GM21390 (cell line): ENCODE results near the gene CDX2.

Source experiments
- ATAC-seq: cut with Tn5 transposase; IDR thresholded peaks from one replicate; pipeline ENCODE4 v1.9.1; 2021; ENCODE audit not compliant: unreplicated experiment

The CDX2 gene

DNA sequence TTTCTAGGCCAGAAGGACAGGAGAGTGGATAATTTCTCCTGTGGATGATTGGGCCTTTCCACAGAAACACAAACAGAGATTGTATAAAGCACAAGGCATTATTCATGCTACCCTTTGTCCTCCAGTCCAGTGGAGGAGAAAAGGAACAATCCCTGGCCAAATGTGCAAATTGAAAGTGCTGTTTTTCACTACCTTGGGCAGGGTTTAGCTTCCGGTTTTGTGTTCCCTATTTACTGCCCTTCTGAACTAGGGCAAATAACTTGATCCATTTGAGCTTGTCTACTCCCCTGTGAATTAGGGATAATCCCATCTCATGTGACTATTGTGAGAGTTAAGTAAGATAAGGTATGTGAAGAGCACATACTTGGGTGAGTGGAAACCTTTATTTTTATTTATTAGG lies 36.0 kb downstream of the CDX2 start:
- no peak for ATAC-seq

DNA sequence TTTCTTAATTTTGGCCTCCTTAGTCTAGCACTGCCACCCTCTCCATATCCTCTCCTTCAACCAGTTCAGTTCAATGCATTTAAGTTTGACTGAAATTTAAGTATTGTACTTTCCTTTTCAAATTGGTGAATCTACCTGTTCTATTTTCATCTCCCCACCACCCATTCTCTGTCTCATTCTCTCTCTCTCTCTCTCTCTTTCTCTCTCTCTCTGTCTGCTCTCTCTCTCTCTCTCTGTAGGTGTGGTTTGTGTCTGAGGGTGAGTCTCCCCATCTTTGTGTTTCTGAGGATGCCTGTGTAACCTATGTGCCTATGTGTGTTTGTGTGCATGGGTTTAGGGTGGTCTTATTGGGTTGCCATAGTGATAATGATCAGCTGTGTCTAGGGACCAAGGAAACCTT lies 39.2 kb downstream of the CDX2 start:
- ATAC-seq = no peak

DNA sequence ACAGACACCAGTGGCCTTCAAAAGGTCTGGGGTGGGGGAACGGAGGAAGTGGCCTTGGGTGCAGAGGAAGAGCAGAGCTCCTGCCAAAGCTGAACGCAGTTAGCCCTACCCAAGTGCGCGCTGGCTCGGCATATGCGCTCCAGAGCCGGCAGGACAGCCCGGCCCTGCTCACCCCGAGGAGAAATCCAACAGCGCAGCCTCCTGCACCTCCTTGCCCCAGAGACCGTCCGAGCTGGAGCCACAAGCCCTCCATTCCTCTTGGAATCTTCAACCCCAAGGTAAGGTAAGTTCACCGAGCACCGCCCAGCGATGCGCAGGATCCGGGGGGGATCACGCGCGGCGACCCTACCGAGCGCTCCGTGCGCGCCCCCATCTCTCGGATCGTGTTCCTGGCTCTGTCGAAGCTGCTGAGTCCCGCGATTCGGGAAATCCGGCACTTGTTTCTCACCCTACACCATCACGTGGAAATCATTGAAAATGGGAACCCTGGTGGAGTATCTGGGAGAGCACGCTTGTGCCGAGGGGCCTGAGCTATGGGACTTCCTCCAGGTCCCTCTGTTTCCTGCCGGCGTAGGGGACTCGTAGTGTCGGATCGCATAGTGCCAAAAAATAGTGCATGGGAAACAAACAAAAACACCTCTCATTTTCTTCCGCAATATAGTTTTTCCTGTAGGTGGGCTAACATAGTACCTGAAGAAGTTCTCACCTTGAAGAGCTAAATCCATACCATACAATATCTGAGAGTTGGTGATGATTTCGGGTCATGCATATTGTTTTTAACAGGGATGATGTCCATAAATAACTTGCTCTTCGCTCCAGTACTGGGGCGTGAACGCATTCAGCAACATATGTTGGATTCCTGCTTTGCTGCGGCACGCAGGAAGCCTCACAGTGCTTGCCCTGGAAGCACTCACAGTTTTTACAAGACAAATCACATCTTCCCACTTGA lies 40.0 kb downstream of the CDX2 start:
- no peak for ATAC-seq

DNA sequence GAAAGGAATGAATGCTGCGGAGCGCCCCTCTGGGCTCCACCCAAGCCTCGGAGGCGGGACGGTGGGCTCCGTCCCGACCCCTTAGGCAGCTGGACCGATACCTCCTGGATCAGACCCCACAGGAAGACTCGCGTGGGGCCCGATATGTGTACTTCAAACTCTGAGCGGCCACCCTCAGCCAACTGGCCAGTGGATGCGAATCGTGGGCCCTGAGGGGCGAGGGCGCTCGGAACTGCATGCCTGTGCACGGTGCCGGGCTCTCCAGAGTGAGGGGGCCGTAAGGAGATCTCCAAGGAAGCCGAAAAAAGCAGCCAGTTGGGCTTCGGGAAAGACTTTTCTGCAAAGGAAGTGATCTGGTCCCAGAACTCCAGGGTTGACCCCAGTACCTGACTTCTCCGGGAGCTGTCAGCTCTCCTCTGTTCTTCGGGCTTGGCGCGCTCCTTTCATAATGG lies 40.7 kb downstream of the CDX2 start:
- ATAC-seq = no peak

DNA sequence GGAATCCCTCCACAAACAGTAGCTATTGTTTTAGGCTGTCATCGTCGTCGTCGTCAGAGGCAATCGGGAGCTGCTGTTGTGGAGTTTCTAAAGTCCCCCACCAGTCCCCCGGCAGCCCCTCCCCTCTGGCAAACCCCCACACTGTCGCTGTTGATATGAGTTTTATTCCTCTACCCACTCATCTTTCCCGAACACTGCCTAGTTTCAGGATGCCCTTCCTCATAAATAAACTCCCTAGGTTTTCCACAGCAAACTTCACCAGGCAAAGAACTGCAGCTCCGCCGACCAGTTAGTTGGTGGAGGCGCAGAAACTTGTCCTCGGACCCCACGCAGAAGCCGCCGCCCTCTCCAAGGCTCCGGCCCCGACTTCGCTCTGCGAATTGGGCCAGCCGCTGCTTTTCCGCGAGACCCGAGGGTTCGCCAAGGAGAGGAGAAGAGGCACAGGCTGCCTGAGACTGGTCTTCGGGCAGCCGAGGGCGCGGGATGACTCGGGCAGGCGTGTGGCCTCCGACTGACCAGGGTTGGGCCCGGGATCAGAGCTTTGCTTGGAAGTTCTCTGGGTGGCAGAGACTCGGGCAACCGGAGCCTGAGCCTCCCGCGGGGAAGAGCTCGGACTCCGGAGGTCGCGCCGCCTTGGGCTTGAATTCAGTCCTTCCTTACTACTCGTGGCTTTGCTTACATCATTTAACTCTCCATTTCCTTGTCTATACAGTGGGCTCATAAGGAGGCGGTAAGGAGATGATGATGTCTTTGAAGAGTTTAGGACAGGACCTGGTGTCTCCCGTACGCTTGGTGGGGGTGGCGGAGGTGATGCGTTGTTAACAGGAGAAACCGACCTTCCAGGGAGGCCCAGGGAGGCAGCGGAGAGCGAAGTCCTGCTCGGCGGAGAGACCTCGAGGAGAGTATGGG lies 41.4 kb downstream of the CDX2 start:
- no peak for ATAC-seq

DNA sequence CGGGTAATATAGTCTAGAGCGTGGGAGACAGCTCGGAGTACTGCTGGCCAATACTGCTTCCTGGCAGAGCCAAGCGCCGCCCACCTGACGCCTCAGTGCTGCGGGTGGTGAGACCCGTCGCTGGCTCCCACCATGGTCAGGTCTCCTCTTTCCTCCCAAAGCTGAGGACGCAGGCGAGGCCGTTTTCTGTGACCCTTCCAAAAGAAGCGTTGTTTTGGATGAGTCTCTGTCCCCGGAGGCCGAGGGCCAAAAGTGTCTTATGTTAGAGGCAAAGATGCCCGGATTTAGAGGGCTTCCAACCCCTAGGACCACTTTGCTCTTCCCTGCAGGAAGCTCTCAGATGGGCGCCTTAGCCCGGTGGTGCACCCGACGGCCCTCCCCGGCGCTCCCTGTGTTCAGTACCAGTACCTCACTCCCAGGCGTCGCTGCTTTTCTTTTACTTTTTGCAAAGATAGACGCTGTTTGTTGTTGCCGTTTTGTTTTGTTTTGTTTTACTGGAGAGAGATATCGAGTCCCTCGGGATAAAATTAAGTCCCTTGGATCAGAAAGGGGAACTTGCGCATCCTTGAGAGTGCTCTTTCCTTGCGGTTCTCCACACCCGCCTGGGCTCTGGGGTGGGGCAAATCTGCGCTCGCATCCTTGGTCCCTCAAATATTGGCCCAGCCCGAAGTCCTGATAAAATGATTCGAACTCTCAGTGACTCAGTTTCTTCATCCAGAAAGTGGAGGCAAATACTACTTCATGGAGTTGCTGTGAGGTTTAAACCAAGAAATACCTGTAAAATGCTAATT lies 42.3 kb downstream of the CDX2 start:
- ATAC-seq = no peak

DNA sequence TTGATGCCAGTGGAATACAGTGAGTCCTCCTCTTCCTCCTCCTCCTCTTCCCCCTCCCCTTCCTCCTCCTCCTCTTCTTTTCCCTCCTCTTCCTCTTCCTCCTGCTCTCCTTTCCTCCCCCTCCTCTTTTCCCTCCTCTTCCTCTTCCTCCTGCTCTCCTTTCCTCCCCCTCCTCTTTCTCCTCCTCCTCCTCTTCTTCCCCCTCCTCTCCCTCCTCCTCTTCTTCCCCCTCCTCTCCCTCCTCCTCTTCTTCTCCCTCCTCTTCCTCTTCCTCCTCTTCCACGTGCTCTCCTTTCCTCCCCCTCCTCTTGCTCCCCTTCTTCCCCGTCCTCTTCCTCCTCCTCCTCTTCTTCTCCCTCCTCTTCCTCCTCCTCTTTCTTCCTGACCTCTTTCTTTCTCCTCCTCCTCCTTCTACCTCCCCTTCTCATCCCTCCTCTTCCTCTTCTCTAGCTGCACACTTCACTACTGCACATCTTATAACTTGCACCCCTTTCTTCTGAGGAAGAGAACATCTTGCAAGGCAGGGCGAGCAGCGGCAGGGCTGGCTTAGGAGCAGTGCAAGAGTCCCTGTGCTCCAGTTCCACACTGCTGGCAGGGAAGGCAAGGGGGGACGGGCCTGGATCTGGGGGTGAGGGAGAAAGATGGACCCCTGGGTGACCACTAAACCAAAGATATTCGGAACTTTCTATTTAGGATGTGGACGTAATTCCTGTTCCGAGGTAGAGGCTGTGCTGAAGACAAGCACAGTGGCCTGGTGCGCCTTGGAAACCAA lies 43.7 kb downstream of the CDX2 start:
- ATAC-seq = no peak

DNA sequence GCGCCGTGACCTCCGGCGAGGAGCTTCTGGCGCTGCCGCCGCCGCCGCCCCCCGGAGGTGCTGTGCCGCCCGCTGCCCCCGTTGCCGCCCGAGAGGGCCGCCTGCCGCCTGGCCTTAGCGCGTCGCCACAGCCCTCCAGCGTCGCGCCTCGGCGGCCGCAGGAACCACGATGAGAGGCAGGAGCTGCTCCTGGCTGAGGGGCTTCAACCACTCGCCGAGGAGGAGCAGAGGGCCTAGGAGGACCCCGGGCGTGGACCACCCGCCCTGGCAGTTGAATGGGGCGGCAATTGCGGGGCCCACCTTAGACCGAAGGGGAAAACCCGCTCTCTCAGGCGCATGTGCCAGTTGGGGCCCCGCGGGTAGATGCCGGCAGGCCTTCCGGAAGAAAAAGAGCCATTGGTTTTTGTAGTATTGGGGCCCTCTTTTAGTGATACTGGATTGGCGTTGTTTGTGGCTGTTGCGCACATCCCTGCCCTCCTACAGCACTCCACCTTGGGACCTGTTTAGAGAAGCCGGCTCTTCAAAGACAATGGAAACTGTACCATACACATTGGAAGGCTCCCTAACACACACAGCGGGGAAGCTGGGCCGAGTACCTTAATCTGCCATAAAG lies 44.5 kb downstream of the CDX2 start:
- ATAC-seq = no peak

DNA sequence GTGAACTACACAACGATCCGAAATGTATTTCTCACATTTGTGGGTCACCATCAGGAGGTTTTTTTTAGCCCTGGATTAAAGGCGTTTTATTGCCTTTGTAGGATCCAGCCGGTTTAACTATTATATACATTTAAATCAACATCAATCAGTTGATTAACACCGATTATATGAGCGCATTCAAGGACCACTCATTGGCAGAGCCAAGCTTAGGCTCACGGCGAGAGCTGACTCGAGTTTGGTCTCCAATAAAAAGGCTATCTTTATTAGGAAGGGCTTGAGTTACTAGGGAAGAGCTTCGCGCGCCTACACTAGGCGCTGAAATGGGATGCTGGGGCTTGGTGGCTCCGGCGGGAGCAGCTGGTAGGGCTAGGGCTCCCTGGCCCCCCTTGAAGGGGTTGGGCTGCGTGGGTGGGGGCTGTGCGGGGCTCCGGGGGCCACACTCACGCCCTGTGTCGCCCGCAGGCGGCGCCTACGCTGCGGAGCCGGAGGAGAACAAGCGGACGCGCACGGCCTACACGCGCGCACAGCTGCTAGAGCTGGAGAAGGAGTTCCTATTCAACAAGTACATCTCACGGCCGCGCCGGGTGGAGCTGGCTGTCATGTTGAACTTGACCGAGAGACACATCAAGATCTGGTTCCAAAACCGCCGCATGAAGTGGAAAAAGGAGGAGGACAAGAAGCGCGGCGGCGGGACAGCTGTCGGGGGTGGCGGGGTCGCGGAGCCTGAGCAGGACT lies 45.2 kb downstream of the CDX2 start:
- no peak for ATAC-seq

DNA sequence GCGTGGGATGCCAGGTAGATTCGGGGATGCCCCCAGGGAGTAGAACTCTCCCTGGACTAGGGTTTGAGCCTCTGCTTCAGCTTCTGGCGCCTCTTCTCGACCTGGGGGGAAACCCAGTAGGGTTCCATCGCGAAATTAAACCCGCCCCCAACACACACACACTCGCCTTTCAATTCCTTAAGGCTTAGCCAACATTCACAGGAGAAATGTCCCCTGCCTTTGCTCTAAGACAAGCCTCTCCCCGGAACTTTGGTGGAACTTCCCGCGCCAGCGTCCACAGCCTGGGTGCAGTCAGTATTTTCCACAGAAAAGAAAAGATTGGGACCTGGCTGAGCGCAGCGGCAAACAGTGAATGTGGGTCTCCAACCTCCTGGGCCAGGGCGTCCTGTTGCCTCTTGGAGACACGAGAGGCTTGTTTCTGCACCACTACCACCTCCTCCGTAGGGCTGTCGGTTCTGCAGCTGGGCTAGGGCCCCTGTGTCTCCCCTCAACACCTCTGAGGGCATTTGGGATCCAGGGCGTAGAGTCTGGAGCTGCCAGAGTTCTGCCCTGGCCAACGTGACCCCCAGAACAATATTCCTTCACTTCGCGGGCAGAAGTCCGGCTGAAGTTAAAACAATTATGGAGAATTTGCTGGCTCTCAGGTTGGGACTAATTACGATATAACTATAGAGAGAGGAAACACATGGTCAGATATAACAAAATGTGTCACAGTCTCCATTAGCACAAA lies 46.1 kb downstream of the CDX2 start:
- no peak for ATAC-seq

DNA sequence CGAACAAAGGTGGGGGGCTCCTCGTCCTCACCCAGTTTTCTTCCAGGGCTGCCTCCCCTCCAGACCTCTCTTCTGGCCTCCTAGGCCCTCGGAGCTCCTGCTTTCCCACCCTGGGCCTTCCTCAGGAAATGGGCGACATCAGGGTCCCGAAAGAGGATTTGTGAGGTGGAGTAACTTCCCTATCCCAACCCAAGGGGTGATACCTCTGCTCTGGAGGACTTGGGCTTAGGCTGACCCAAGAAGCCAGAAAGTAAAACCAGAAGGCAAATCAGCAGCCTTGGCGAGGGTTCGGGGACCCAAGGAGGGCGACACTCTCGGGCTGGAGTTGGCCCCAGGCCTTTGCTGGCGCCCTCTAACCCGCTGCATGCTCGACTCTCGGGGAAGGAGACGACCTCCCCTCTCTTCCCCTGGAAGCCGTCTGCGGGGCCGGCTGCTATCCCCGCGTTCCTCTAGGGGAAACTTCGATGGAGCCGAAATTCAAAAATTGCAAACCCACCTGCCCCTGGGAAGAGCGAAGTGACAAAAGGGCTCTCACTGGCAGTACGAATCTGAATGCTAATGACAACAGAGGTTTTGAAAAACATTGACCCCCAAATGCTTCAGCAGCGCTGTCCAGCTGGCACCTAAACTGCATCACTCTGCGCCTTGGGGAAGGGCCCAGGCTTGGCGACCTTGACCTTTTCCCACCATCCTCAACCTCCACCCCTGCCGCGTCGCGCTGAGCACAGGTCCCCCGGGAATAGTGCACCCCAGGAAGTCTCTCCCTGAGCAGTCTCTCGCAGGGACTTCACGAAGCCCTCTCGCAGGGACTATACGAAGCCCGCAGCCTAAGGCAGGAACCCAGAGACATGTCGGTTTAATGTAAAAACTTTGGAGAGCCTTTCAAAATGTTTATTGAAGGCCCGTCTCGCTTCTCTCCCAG lies 46.9 kb downstream of the CDX2 start:
- no peak for ATAC-seq

DNA sequence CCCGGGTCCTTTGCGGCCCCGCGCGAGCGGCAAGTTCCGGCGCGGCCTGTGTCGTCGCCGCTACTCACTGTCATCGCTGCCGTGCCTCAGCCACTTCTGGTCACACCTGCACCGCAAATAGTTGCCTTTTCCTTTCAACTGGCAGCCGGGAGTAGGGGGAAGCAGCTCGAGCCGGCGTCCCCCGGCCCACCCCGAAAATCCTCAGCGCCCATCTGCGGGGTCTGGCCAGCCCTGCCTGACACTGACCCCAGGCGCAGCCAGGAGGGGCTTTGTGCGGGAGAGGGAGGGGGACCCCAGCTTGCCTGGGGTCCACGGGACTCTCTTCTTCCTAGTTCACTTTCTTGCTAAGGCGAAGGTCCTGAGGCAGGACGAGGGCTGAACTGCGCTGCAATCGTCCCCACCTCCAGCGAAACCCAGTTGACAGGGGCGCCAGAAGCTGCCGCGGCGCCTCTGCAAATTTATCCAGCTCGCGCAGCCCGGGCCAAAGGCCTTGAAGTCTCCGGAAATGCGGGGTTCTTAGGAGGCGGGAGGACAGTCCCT lies 47.6 kb downstream of the CDX2 start:
- no peak for ATAC-seq

DNA sequence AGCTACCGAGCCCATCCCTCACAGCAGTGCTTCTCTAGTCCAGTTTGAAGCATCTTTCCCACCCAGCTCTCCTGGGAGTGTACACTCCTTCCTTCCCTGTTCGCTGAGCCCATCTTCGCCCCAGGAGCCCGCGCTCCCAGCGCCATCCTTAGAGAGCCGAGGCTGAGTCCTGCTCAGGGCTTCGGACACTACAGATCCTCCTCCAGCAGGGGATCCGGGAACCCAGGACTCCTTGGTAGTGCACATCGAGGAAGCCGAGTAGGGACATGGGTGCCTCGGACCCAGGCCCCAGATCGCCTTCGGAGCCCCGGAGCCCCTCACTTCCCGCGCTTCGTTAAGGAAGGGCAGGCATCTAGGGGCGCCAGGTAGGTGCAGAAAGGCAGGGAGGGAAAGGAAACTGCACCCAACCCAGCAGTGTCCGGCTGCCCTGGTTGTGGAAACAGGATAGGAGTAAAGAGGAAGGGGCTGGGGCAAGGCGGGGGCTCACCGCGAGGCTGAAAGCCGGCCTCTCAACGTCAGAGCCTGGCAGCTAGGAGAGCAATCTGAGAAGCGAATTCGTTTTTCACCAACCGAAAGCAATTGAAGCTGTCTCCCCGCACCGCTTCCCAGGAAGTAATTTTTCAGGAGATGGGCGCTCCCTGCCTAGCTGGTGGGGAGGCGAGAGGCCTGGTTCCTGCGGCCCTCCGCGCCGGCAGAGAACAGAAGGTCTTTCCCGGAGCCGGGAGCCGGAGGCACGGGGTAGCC lies 48.3 kb downstream of the CDX2 start:
- no peak for ATAC-seq

DNA sequence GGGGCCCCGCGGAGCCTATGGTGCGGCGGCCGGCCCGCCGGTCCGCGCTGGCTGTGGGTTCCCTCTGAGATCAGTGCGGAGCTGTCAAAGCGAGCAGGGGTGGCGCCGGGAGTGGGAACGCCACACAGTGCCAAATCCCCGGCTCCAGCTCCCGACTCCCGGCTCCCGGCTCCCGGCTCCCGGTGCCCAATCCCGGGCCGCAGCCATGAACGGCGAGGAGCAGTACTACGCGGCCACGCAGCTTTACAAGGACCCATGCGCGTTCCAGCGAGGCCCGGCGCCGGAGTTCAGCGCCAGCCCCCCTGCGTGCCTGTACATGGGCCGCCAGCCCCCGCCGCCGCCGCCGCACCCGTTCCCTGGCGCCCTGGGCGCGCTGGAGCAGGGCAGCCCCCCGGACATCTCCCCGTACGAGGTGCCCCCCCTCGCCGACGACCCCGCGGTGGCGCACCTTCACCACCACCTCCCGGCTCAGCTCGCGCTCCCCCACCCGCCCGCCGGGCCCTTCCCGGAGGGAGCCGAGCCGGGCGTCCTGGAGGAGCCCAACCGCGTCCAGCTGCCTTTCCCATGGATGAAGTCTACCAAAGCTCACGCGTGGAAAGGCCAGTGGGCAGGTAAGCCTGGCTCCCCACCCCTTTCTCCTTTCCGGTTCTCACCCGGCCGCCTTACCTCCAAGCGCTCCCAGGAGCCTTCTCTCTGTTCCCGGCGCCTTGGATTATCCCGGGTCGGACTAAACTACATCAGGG lies 49.0 kb downstream of the CDX2 start, which contains the start of gene PDX1:
Gene PDX1 (plus strand): TSS at position 67 of the 743 bp plus-strand sequence. CDS start 139 bp downstream, at position 206.
- no peak for ATAC-seq

DNA sequence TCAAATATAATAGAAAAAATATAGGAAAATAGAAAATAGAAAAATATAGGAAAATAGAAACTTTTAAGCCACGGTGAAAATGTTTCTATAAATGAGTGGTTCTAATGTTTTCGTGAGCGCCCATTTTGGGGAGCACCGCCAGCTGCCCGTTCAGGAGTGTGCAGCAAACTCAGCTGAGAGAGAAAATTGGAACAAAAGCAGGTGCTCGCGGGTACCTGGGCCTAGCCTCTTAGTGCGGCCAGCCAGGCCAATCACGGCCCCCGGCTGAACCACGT lies 49.5 kb downstream of the CDX2 start:
- ATAC-seq = no peak
